Measurements from ENCODE around the gene RETREG3.
"Not testable (repeated sequence)": the region's sequence is repeated elsewhere in the genome, so short reads cannot be mapped to it uniquely, and the experiment has no call there.

RETREG3 gene

DNA sequence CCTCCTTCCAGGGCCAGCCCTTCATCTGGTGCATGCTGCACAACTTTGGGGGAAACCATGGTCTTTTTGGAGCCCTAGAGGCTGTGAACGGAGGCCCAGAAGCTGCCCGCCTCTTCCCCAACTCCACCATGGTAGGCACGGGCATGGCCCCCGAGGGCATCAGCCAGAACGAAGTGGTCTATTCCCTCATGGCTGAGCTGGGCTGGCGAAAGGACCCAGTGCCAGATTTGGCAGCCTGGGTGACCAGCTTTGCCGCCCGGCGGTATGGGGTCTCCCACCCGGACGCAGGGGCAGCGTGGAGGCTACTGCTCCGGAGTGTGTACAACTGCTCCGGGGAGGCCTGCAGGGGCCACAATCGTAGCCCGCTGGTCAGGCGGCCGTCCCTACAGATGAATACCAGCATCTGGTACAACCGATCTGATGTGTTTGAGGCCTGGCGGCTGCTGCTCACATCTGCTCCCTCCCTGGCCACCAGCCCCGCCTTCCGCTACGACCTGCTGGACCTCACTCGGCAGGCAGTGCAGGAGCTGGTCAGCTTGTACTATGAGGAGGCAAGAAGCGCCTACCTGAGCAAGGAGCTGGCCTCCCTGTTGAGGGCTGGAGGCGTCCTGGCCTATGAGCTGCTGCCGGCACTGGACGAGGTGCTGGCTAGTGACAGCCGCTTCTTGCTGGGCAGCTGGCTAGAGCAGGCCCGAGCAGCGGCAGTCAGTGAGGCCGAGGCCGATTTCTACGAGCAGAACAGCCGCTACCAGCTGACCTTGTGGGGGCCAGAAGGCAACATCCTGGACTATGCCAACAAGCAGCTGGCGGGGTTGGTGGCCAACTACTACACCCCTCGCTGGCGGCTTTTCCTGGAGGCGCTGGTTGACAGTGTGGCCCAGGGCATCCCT, 65.7 kb downstream of the RETREG3 start:
- DNase-seq = no peak
- in situ Hi-C loops (cut with MboI; ENCODE audit: low pct_unique_long_range_greater_than_20kb, low sequenced_read_pairs) = no loop called here

DNA sequence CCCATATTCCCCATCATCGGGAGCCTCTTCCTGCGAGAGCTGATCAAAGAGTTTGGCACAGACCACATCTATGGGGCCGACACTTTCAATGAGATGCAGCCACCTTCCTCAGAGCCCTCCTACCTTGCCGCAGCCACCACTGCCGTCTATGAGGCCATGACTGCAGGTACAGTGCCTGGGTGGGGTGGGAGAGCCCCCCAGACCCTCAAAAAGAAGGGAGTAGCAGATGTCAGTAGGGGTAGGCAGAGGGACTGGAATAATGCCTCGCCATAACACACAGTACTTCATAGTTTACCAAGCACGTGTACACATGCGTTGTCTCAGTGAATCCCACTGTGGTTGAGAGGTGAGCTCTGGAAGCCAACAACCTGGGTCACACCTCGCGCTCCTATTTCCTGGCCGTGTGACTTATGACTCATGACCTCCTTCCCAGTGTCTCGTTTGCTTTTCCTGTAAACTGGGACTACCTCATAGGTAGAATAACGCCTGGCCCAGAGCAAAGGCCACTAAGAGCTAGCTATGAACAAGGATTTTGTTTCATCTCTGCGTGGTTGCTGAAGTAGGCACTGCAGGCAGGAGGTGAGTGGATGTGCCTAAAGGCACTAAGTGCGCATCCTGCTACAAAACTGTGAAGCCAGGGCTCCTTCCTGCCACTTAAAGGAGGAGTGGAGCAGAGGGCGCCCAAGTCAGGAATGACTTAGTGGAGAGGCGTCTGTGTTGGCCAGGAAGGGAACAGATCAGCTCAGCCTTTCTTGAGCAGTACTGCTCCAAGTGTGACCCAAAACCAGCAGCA, 67.9 kb downstream of the RETREG3 start:
- DNase-seq = no peak

DNA sequence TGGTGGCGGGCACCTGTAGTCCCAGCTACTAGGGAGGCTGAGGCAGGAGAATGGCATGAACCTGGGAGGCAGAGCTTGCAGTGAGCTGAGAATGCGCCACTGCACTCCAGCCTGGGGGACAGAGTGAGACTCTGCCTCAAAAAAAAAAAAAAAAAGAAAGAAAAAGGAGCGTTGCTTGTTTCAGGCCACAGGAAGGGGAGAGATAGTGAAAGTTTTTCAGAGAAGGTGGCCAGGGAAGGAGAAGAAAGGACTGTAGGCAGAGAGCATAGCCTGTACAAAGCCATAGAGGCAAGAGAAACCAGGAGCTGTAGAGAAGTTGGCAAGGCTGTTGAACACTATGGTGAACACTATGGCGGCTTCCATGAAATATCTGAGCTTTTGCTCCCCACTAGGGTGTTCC, 68.6 kb downstream of the RETREG3 start:
- in situ Hi-C loops (cut with MboI; ENCODE audit: low pct_unique_long_range_greater_than_20kb, low sequenced_read_pairs); DNase-seq: not testable (repeated sequence)

More for the DNA sequence above, 67.9 kb downstream of the RETREG3 start:
- in situ Hi-C loops (cut with MboI; ENCODE audit: low pct_unique_long_range_greater_than_20kb, low sequenced_read_pairs) = no loop called here

DNA sequence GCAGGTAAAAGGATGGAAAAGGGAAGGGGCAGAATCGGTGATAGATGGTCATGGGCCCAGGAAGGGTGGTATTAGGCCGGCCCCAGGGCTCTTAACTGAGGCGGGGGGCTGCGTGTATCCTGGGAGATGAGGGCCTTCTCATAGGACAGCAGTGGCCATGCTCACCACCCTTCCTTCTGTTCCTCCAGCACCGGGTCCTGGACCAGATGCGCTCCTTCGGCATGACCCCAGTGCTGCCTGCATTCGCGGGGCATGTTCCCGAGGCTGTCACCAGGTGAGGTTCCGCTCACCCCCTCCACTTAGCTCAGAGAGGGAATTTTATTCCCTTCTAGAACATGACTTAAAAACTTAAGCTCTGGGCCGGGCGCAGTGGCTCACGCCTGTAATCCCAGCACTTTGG, 70.7 kb downstream of the RETREG3 start:
- in situ Hi-C loops (cut with MboI; ENCODE audit: low pct_unique_long_range_greater_than_20kb, low sequenced_read_pairs) = no loop called here

DNA sequence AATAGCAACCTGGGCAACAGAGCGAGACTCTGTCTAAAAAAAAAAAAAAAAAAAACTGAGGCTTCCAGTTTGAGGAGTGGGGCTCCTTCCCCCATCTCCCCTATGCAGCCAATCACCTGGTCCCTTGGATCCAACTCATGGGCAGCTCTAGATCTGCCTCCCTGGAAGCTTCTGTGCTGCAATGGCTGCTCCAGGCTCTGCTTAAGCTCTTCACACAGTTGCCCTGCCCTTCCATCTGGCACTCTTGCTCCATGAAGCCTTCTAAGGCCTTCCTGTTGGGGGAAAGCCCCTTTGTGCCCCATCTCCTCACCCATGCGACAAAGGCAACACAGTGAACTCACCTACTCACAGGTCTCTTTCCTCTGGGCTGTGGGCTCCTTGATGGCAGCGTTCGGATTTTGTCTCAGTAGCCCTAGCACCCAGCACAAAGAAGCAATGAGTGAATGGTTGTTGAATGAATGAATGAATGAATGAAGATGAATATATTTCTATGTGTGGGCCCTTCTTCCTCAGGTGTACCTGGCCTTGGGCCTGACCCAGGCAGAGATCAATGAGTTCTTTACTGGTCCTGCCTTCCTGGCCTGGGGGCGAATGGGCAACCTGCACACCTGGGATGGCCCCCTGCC, 71.2 kb downstream of the RETREG3 start:
- no peak for DNase-seq
- in situ Hi-C loops (cut with MboI; ENCODE audit: low pct_unique_long_range_greater_than_20kb, low sequenced_read_pairs) = no loop called here

More for the DNA sequence above, 70.7 kb downstream of the RETREG3 start:
- no peak for DNase-seq

DNA sequence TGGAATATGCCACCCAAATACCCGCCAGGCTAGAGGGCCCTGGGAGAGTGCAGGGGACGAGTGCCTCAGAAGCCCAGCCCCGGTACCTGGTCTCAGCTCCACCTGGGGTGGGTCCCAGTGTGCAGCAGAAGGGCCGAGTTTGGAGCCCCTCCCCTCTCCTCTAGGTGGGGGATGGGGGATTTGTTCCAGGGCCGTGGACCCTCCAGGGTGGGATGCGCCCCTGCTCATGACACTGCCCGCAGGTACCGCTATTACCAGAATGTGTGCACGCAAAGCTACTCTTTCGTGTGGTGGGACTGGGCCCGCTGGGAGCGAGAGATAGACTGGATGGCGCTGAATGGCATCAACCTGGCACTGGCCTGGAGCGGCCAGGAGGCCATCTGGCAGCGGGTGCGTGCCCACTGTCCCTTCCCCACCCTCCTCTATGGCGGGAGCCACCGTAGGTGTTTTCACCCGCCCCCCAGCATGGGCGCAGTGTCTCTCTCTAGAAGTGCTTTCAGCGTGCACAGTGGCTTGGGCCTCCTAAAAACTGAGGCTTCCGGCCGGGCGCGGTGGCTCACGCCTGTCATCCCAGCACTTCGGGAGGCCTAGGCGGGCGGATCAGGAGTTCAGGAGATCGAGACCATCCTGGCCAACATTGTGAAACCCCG, 71.9 kb downstream of the RETREG3 start:
- in situ Hi-C loops (cut with MboI; ENCODE audit: low pct_unique_long_range_greater_than_20kb, low sequenced_read_pairs) = no loop called here
- no peak for DNase-seq

DNA sequence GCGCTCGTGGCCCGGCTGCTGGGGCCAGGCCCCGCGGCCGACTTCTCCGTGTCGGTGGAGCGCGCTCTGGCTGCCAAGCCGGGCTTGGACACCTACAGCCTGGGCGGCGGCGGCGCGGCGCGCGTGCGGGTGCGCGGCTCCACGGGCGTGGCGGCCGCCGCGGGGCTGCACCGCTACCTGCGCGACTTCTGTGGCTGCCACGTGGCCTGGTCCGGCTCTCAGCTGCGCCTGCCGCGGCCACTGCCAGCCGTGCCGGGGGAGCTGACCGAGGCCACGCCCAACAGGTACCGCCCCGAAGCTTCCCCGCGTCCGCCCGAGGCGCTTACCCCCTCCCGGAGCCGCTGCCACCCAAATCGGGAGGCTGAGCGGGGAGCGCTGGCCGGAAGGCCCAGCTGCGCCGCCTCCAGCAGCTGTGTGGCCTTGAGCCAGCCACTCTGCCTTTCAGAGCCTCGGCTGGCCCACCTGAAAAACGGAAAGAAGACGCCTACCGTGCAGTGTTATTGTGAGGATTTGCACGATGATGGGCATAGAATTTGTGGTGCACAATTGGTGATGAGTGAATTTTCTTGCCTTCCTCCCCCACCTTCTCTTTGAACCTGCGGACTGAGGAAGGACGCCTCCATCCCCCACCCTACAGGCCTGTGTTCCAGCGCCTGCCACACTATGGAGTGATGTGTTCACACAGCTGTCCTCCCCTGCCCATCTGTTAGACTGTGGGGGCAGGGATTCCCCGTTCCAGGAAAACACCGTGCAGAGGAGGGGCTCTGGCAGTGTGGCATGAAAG, 72.6 kb downstream of the RETREG3 start:
- peak; percentile 69 for DNase-seq
- in situ Hi-C loops (cut with MboI; ENCODE audit: low pct_unique_long_range_greater_than_20kb, low sequenced_read_pairs) = no loop called here

DNA sequence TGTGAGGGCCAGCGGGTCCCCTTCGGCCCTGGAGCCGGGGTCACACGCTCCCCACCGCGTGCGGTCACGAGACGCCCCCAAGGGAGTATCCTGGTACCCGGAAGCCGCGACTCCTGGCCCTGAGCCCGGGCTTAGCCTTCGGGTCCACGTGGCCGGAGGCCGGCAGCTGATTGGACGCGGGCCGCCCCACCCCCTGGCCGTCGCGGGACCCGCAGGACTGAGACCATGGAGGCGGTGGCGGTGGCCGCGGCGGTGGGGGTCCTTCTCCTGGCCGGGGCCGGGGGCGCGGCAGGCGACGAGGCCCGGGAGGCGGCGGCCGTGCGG, 73.2 kb downstream of the RETREG3 start, which contains the start of gene NAGLU:
Gene NAGLU (plus strand): TSS at position 194 of the 324 bp plus-strand sequence. CDS start 32 bp downstream, at position 226.
- in situ Hi-C loops (cut with MboI; ENCODE audit: low pct_unique_long_range_greater_than_20kb, low sequenced_read_pairs) = no loop called here
- peak; percentile 89 for DNase-seq

DNA sequence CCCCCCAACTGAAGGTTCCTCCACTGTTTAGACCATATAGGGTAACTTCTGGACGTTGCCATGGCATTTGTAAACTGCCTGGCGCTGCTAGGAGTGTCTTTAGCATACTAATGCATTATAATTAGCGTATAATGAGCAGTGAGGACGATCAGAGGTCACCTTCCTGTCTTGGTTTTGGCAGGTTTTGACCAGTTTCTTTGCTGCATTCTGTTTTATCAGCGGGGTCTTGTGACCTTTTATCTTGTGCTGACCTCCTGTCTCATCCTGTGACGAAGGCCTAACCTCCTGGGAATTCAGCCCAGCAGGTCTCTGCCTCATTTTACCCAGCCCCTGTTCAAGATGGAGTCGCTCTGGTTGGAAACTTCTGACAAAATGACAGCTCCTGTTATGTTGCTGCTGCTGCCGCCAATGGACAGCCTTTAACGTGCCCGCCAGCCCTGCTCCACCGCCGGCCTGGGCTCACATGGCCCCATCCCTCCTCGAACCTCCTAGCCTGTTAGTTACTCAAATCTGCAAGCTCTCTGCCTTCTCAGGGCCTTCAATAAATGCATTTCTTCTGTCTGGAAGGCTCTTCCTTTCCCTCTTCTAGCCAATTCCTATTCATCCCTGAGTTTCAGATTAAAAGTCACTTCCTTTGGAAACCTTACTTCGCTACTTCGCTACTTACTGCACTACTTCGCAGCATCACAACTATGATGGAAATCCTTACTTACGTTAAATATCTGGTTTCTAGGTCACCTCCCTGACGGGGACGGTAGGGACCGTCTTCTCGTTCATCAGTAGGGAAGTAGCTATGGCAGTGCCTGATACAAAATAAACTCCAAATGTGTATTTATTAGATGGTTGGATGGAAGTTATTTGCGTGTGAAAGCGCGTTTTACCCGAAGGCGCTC, 73.8 kb downstream of the RETREG3 start:
- no peak for DNase-seq
- in situ Hi-C loops (cut with MboI; ENCODE audit: low pct_unique_long_range_greater_than_20kb, low sequenced_read_pairs) = no loop called here

DNA sequence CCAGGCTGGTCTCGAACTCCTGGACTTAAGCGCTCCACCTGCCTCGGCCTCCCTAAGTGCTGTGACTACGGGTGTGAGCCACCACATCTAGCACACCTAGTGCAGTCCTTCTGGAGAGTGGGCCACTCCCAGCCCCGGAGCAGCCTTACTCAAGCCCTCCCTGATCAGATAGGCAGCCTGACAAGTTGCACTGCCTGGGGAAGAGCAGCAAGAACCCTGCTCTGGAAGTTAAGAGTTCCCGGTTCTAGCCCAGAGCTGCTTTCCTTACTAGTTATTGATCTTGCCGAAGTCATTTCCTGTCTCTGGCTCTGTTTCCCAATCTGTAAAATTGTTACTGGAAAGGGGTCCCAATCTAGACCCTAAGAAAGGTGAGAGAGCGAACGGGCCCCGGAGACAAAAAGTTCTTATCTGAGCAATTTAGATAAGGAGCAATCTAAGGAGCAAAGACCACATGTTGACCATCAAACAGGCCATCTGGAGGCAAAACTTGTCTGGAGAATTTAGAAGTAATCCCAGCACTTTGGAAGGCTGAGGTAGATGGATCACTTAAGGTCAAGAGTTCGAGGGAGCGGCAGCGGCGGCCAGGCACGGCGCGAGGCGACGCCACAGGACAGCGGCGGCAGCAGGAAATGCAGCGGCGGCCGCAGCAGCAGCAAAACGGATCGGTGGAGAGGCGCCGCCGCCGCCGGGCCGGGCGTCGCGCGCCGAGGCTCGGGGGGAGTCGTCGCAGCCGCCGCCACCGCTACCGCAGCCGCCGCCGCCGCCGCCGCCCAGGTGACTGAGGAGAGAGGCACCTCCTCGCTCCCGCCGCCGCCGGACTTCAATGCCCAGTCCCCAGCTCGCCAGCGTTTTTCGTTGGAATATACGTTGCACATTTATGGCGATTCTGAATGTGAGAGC, 77.5 kb downstream of the RETREG3 start:
- in situ Hi-C loops (cut with MboI; ENCODE audit: low pct_unique_long_range_greater_than_20kb, low sequenced_read_pairs) = no loop called here
- peak; percentile 58 for DNase-seq

DNA sequence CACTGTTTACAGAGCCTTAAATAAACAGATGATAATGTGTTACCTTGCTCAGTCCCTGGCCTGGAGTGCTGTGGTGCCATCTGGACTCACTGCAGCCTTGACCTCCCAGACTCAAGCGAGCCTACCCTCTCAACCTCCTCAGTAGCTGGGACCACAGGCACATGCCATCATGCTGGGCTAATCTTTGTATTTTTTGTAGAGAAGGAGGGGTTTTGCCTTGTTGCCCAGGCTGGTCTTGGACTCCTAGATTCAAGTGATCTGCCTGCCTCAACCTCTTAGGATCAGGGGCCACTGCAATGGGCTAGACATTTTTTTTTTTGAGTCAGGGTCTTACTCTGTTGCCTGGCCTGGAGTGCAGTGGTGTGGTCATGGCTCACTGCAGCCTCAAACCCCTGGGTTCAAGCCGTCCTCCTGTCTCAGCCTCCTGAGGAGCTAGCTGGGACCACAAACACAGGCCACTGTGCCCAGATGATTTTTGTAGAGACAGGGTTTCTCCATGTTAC, 78.2 kb downstream of the RETREG3 start:
- DNase-seq = no peak
- in situ Hi-C loops (cut with MboI; ENCODE audit: low pct_unique_long_range_greater_than_20kb, low sequenced_read_pairs) = no loop called here

Measured in KBM-7 (cell line).